ENCODE data around the gene ENO3.

Gene ENO3

GRCh38 chr17:4986951-4987766 lies 36.2 kb downstream of the ENO3 start, which contains the start of gene CAMTA2:
CAMTA2 (minus strand) TSS chr17:4987675; CDS start chr17:4986222, 1,453 bp downstream.
- peak within 1 kb of the TSS; percentile 92 for H3K27ac ChIP-seq
- H3K4me3 ChIP-seq (ENCODE audit: low read depth in 1 of 2, low read length in 1 of 2) = peak within 1 kb of the TSS; percentile 84 to 98
- no peaks in the 10 kb centered on the region for H3K27me3 ChIP-seq
- peaks cover 21% of the 10 kb centered on the region for H3K36me3 ChIP-seq
- no peaks in the 10 kb centered on the region for H3K9me3 ChIP-seq
- peak; percentile 87 for TF ChIP-seq CTCF (IDR thresholded peaks at IDR 0.05)
- peaks cover 26 to 28% of the 10 kb centered on the region in 2 experiments for H3K4me1 ChIP-seq (ENCODE audit: control insufficient read depth in 1 of 2, insufficient read depth in 1 of 2, low read depth in 1 of 2, low read length in 1 of 2)

GRCh38 chr17:4987767-4988567 lies 37.0 kb downstream of the ENO3 start:
- peak overlapping the region; percentile 84 to 98 for H3K4me3 ChIP-seq (ENCODE audit: low read depth in 1 of 2, low read length in 1 of 2)
- peak overlapping the region; percentile 92 for H3K27ac ChIP-seq
- TF ChIP-seq CTCF (IDR thresholded peaks at IDR 0.05) = no peak
- no peaks in the 10 kb centered on the region for H3K9me3 ChIP-seq
- no peaks in the 10 kb centered on the region for H3K27me3 ChIP-seq
- H3K4me1 ChIP-seq (ENCODE audit: control insufficient read depth in 1 of 2, insufficient read depth in 1 of 2, low read depth in 1 of 2, low read length in 1 of 2) = peaks cover 26 to 28% of the 10 kb centered on the region in 2 experiments
- H3K36me3 ChIP-seq = peaks cover 13% of the 10 kb centered on the region

- Histone ChIP-seq H3K36me3 (no peaks in the 10 kb centered on the region), H3K4me3 (ENCODE audit: low read depth in 1 of 2, low read length in 1 of 2) (no peak overlapping the region), H3K4me1 (ENCODE audit: control insufficient read depth in 1 of 2, insufficient read depth in 1 of 2, low read depth in 1 of 2, low read length in 1 of 2) (peaks cover 29 to 31% of the 10 kb centered on the region in 2 experiments)
These were observed 43.2 kb downstream of the ENO3 start for GRCh38 chr17:4994081-4994595.

GRCh38 chr17:4997302-4998026 lies 46.5 kb downstream of the ENO3 start, which contains the start of the genes INCA1 and KIF1C:
INCA1 (minus strand) TSS chr17:4997522; CDS start chr17:4994437, 3,085 bp downstream.
KIF1C (plus strand) TSS chr17:4997950; CDS start chr17:5000247, 2,297 bp downstream.
- TF ChIP-seq CTCF (IDR thresholded peaks at IDR 0.05) = peak; percentile 78
- Histone ChIP-seq H3K27ac (peak within 1 kb of the TSS; percentile 83), H3K36me3 (peaks cover 22% of the 10 kb centered on the region), H3K9me3 (no peaks in the 10 kb centered on the region), H3K4me3 (ENCODE audit: low read depth in 1 of 2, low read length in 1 of 2) (peak within 1 kb of the TSS; percentile 69 to 87), H3K4me1 (ENCODE audit: control insufficient read depth in 1 of 2, insufficient read depth in 1 of 2, low read depth in 1 of 2, low read length in 1 of 2) (peaks cover 30 to 36% of the 10 kb centered on the region in 2 experiments), H3K27me3 (no peaks in the 10 kb centered on the region)

More at GRCh38 chr17:4994081-4994595, 43.2 kb downstream of the ENO3 start:
- no peak for TF ChIP-seq CTCF (IDR thresholded peaks at IDR 0.05)
- H3K27me3 ChIP-seq = no peaks in the 10 kb centered on the region
- no peak overlapping the region for H3K27ac ChIP-seq
- no peaks in the 10 kb centered on the region for H3K9me3 ChIP-seq

All from neutrophil (primary cell).